Stimulated activated CD8-positive, alpha-beta memory T cell treated with anti-CD3 and anti-CD28 coated beads, Interleukin-7, amount 100 ng/mL, for 1 hour (primary cell): Measurements from ENCODE around the gene MRRF.
A peak's percentile ranks its signal among the peaks of the same experiment; 100 is the strongest.

Experiments used
- DNase-seq, 2 donors: peaks; one replicate each; pipeline ENCODE4 v3.0.0-alpha.2; 2020; ENCODE audit warnings: low read depth in 2 of 2

Gene MRRF, protein sequence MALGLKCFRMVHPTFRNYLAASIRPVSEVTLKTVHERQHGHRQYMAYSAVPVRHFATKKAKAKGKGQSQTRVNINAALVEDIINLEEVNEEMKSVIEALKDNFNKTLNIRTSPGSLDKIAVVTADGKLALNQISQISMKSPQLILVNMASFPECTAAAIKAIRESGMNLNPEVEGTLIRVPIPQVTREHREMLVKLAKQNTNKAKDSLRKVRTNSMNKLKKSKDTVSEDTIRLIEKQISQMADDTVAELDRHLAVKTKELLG

DNA sequence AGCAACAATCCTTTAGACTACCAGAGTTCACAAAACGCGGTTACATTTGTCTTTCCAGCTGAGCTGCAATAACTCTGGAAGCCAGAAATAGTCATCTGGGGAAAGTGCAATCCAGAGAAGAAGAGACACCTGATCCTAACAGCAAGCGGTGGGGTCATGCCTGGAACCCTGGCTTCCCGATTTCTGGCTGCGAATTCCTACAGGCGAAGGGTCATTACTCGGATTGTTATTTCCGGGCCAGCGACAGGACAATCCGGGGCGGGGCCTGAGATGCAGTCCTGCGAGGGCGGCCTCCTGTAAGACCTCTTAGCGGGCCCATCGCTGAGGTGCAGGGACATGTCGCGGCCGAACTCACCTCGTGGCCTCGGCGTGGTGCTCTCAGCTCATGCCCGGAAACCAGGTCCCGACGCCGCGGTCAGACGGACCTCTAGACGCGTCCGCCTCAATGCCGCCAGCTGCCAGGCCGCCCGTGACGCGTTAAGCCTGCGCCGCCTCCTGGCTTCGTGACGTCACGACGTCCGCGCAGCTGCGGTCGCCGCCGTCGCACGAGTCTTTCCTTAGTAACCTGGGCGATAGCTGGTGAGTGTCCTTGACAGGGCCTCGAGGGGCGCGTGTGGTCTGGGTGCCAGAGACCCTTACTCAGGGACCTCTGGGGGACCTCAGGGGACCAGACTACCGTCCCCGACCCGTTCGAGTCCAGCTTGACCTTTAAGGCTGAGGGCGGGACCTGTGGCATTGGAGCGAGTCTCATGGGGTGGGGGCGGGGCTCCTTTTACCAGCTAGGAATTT lies at the start of gene MRRF, which contains the start of gene RBM18:
Gene MRRF, plus strand, starts transcription at position 523 of the 789 bp plus-strand sequence. CDS start 6,010 bp downstream, outside the sequence.
Gene RBM18, minus strand, starts transcription at position 481 of the 789 bp plus-strand sequence. CDS start 3,348 bp downstream, outside the sequence.
- DNase-seq, result peak; percentile 83 to 86

DNA sequence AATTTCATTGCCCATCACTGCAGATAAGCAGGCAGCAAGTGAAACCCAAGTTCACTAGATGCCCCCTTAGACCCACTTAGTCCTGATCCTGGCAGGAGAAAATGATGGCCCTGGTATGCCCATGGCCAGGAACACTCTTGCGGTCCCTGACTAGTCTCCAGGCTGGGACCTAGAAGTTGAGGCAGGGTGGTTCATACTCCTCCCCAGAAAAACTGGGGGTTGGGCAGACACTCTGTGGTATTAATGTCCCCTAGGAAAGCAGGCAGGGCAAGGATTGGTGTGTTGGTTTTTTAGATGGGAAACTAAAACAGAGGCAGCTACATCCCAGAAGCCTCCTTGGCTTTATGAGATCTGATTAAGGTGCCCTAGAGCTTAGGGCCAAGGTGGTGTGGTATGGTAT lies 49.0 kb upstream of the MRRF start:
- no peak for DNase-seq

DNA sequence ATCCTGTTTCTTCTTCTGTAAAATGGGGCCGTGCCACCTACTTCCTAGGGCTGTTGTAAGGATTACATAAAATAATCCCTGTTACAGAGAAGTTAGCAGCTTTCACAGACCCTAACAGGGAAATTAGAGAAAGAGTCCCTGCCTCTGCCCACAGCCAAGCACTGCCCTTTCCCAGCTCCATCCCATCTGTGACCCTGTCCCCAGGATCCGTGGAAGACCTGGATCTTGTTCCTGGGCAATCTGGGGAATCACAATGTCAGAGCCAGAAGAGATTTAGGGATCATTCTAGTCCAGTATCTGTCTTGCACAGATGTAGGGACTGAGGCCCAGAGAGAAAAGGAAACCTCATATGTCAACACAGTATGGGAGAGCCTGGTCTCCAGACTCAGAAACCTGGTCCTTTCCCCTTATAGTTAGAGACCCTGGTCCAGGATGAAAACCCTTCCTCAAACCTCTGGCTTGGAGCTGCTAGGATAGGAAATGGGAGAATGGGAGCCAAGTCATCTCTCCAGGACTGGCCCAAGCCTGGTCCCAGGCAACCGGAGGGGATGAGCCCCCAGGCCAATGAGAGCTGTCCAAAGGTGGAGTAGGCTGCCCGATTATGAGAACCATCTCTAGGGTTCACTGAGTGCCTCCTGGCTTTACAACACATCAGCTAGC lies 48.4 kb upstream of the MRRF start:
- no peak for DNase-seq

DNA sequence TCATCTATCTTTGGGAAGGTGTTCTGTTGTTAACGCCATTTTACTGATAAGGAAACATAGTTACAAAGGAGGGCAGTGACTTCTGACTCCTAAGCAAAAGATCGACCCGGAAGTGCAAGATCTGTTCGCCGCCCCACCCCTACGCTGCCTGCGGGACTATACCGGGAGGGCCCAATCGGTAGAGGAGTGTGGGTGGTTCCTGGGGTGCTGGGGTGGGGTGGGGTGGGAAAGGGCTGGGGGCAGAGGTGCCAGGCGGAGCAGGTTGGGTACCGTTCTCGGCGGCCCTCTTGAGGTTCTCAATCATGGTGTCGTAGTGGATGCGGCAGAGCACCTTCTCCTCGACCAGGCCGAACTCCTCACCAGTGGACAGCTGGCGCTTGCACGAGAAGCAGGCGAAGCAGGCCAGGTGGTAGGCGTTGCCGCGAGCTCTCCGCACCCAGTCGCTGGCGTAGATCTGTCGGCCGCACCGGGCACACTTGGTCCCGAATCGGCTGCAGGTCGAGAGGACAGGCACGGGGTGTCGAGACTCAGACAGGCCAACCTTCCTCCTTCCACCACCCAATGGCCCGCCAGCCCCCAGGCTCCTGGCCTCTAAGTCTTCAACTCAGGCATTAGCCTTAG lies 47.8 kb upstream of the MRRF start:
- DNase-seq, result no peak

DNA sequence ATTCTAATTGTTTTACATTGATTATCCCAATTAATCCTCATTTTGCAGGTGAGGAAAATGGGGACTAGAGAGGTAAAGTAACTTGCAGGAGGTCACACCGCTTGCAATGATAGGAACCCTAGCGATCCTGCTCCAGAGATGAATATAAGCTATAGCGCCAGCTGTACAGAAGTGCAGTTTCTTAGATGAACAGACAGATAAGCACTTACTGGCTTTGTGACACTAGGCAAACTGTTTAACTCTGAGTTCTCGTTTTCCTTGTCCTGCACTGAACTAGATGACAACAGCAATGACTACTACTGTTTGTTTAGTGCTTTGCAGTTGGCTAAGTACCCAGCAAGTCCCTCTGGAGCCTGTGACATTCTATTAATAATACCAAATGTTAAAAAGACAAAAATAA lies 47.0 kb upstream of the MRRF start:
- no peak for DNase-seq

DNA sequence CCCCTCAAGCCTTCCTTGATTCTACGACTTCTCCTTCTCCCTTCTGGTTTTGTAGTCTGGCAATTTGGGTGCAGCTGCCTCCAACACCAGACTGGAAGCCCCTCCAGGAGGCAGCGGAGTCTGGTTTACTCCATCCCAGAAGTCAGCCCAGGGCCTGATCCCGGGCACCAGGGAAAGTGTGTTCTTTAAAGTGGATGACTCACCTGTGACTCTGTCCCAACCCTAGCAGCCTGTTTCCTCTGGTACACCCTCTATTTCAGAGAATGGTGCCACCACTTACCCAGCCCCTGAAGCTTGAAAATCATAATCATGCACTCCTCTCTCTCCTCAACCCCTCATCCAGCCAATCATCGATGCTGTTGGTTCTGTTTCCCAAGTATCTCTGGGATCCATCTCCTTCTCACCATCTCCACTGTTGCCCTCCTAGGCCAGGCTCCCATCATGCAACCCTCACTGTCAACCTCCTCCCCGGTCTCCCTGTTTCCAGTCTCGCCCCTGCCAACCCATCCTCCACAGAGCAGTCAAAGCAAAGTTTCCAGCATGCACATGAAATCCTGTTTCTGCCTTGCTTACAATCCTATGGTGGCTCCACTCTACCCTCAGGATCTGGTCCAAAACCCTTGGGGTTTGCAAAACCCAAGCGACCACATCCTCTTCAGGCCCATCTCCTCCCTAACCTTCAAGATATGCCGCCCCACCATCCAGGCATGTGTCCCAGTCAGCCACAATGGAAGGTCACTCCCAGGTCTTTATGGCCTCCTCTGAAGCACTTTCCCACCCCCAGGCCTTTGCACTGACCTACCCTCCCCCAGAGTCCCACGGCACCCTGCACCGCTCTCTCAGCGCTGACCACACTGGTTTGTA lies 46.4 kb upstream of the MRRF start:
- no peak for DNase-seq

DNA sequence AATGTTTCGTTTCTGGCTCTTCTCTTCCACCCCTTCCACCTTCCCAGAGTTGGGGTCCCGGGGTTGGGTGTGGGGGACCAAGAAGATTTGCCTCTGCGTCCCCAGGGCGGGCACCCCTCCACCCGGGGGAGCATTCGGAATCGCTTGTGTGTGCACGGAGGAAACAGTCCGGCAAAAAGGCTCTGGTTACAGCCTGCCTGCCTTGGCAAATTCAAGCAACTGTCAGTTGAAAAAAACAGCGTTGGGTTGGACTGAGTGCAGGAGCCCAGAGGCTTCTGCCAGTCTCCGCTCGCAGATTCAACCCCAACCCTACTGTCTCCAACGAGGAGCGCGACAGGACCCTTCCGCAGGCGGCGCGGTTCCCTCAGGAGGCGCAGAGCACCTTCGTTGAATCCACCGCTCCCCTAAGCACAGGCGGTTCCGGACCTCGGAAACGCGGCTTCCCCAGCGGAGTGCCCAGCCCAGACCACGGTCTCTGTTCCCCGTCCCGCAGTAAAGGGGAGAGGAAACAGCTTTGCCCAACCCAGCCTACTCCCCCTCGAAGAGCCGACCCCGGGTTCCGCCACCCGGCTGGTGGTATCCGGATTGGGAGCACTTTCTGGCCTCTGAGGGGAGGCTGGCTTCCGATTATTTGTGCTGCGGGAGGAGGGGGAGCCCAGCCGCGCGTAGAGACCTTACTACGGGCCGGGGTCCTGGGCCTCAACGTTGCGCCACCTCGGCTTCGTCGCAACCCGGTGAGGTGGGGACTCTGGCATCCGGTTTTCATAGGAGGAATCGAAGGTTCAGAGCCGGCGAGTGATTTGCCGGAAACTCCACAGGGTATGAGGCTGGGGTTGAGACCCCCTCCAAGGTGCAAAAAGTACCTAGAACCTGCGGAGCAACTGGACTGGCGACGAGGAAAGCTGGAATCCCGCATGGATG lies 45.5 kb upstream of the MRRF start:
- no peak for DNase-seq

DNA sequence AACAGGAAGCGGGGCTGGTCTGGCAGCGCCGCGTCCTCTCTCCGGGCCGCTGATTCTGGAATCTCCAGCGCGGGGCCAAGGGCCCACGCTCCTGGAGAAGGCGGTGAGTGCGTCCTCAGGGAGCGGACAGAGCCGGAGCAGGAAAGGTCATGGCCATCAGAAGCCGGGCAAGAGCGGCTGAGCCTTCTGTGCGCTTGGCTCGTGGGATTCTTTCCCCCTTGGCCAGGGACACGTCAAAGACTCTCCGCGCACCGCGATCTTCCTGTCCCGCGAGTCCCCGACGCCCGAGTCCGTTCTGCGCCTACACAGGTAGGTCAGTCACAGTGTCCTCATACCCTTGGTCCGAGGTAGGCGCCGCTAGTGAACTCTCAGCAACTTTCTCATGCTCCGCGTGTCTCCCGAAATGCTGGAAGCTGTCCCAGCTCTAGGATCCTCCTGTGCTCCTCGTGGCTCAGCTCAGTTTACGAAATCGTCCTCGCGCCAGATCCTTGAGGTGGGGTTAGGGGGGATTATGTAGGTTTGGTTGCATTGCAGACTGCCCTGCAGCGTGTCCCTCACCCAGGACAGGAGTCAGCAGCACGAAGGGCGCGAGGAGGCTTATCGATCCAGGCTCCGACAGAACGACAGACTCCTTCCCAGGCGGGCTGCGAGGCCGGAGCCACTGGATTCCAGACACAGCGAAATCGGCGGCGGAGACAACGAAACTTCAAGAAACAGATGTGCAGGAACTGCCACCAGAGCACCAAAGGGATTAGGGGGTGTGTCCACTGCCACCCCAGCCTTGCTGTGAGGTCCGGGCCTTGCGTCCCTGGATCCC lies 44.6 kb upstream of the MRRF start:
- no peak for DNase-seq

DNA sequence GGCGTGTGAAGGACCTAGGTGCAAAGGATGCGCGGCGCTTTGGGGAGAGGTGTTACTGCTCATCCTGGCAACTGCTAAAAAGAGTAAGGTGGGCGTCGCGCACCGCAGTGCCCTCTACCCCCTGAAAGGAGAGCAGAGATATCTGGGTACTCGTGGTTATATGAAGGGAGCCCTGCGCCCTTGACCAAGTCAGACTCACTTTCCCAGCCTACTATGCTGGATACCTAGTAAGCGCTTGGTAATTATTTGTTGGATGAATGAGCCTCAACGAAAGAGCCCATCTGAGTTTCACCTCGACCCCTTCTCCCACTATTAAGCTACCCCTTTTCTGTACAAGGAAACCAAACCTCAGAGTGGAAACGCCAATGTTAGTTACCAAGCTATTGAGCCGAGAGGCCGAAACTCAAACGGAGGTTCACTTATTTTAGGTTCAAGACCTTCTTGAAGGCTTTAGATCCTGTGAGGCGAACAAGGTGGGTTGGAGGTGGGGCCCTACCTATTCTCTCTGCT lies 44.0 kb upstream of the MRRF start:
- DNase-seq, result no peak

DNA sequence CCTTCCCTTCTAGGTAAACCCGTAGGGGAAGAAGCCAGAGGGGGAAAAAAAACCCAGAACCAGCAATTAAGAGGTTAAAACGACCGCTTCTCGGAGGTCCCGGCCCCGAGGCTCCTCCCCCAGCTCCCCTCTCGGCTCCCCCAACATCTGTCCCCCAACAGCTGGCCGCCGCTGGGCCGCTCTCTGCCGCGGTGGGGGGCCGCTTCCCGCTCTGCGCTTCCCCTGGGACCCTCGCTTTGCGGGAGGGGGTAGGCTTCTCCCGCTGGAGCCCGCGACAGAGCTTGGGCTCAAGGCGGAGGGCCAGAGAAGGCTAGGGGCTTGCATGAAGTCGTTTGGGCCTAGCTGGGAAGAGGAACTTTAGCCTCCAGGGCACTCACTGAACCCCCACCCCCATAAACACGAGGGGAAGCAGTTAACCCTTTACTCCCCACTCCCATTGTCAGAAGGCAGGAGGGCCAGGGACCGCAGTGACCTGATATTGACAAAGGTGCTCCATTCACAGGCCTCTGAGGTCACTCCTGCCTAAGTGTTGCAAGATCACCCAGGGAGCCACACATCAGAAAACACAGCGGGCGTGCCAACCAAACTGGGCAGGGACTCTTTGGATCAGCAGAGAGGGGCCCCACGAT lies 43.4 kb upstream of the MRRF start:
- DNase-seq, result no peak

DNA sequence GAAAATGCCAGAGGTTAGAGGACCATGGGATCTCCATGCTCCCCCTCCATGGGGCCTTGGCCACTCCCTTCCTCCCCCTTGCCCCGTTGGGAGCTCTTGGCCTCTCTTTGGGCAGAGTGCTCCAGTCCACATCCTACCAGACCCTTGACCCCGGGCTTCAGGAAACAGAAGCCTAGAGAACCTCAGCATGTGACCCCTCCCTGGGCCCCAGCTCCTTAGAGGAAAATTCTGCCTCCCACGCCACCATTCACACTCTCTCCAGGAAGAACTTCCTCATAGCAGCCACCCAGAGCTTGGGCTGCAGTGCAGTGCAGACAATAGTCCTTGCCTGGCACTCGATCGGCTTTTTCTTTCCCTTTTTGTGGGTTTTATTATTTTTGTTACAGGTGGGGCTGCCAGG lies 41.9 kb upstream of the MRRF start:
- no peak for DNase-seq

DNA sequence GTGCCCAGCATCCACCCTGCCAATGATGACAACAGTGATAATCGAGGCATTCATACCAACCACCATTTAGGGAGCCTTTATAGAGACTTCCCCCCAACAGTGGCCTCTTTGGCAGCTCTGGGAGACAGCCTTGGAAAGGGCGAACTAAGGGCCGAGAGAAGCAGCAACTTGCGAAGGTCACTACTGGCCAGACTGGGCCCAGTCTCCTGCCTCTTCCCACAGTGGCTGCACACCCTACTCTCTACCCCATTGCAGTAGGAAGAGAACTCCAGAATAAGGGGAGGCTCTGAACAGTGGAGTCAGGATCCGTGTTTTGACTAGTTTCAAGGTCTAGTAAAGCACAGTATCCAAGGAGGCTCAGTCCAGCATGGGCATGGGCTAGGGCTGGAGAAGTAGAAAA lies 41.2 kb upstream of the MRRF start:
- DNase-seq, result no peak

DNA sequence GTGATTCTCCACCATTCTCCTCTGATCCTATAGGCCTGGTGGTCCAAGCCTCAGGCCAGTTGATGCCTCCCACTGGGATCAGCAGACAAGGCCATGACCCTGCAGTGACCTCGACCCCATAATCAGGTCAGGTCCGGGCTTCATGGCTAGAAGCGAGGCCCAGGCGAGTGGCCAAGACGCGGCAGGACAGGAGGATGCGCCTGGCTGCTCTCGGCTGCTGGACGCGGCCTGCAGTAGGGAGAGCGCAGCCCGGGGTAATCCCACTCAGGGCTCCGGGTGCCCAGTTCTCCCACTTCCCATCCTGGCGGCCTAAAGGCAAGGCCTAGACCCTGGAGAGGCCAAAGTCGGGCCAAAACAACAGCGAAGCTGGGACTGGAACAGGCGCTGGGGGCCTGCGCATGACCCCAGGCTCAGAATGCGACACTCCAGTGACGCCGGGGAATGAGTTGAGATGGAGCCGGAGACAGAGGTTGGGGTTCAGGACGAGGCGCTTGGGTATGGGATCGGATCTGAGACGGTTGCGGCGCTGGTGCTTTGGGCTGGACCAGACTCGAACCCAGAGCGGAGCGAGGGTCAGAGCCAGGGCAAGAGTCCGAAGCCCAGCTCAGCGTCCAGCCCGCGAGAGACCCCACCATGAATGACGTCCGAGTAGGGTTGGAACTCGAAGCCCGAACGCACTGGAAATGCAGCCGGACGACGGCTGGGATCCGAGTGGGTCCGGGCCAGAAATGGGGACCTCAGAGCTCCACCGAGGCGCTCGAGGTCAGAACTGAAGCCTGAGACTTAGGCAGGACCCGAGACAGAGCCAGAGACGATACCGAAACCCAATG lies 39.2 kb upstream of the MRRF start:
- no peak for DNase-seq

DNA sequence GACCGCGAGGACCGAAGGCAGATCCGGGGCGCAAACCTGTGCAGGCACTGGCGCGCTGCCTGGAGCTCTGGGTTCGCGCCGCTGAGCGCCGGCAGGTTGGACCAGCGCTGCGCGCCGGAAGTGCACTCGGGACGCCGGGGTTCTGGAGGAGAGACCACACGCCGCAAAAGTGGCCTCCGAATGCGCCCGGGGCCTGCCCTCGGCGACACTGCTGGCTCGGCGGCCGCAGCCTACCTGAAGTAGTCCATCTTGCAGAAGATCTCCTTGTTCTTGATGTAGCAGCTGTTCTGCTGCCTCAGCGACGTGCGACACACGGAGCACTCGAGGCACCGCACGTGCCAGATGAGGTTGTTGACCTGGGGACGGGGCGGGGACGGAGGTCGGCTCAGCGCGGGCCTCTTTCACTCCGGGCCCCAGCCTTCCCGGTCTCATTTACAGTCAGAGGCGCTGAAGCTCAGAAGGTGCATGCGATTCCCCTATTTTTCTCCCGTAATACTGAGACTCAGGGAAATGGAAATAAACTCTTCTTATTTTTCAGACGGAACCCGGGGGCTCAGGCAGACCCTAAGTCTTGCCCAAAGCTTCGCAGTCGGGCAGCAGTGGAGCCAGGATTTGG lies 38.4 kb upstream of the MRRF start:
- DNase-seq, result no peak

DNA sequence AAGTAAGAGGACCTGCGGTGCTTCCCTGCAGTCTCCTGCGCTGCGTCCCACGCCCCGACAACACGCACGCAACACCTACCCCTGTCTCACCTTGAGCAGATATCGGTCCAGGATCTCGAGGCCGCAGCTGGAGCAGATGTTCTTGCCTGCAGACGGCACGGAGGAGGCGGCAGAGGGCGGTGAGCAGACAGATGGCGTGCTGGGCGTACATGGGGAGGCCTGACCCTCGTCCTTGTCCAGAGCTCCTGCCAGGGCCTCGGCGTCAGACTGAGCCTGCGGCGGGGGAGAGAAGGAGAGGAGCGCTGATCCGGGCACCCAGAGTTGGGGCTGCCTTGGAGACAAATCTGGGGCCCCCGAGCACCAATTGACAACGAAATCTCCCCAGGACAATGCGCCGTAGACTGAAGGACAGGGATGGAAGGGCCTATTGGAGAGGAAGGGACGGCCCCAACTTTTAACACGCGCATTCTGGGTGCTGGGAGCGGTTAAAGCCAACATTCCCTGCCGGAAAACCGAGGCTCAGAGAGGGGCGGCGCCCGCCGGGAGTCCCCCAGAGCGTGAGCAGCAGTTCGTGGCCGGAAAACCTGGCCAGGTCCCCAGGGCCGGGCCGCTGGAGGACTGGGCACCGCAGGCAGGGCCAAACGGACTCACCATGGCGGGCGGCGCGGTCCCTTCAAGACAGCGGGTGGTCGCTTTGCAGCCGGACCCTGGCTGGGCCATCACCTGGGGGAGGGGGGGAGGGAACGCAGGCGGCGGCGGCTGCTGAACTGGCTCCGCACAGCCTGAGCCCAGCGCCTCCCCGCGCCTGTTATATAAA lies 37.7 kb upstream of the MRRF start:
- DNase-seq, result no peak

DNA sequence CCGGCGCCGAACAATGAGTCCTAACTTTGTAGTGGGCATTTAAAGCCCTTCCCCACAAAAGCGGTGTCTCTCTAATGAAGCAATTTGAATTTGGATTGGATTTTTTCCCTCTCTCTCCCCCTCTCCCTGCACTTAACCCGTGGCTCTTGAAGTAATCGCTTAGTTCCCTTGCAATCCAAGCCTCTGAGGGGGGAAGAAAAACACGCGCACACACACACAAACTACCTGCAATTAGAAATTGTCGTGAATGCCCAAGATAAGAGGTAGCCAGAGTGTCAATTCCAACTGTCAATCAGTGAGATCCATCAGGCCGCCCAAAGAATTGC lies 37.1 kb upstream of the MRRF start:
- DNase-seq, result no peak

DNA sequence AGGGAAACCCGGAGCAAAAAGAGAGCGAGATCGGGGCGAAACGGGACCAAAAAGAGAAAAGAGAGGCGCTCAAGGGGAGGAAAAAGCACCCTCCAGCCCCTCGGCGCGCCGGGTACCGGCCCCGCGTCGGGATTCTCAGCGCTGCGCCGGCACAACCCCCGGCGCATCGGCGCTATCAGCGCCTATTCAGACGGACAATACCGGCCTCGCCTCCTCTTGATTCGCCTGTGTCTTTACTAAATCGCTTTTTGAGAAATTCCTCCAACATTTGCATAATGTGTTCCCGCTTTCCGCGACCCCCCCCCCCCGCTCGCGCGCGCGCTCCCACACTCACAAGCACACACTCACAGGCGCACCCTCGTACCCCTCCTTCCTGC lies 36.5 kb upstream of the MRRF start:
- DNase-seq, result no peak
